ENCODE data around the gene ZNF778.
"Not testable (repeated sequence)": the region's sequence is repeated elsewhere in the genome, so short reads cannot be mapped to it uniquely, and the experiment has no call there.

The ZNF778 gene

GRCh38 chr16:89175280-89176146 lies 42.0 kb upstream of the ZNF778 start:
- H3K36me3 Mint-ChIP-seq (ENCODE audit: insufficient read depth): peaks cover 3% of the 10 kb centered on the region
- no peak for ATAC-seq (replicated peaks)
- no peak overlapping the region for H3K4me3 Mint-ChIP-seq
- no peak for DNase-seq
- H3K27ac Mint-ChIP-seq: no peak overlapping the region
- H3K9me3 Mint-ChIP-seq: no peaks in the 10 kb centered on the region
- H3K27me3 Mint-ChIP-seq: no peaks in the 10 kb centered on the region
- peaks cover 5% of the 10 kb centered on the region in 2 donors for H3K4me1 Mint-ChIP-seq (ENCODE audit: low read depth in 2 of 2)

DNA sequence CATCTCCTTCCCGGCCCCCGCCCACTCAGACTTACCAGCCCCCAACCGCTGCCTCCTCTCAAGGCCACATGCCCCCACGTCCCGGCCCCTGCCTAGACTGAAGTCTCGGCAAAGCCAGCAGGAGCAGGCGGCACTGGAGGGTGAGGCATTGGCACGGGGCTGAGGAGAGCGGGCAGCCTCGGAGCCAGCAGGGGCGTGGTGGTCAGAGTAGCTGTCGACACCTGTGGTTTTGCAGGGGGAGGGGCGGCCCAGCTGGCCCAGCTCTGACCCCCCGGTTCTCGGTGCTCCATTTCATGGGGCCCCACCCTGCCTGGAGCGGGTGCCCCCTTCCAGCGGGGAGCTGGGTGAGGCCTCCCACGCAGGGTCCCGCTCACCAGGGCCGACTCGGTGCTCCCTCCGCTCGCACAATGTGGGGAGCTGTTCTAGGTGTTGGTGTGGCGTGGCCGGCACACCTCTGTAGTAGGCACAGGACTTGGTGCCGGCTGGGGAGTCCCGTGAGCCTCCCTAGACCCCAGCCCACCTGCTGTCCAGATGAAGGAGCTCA lies 41.3 kb upstream of the ZNF778 start:
- Mint-ChIP-seq H3K4me3 (no peak overlapping the region), H3K27ac (no peak overlapping the region), H3K4me1 (ENCODE audit: low read depth in 2 of 2) (no peaks in the 10 kb centered on the region), H3K27me3 (no peaks in the 10 kb centered on the region), H3K9me3 (no peaks in the 10 kb centered on the region), H3K36me3 (ENCODE audit: insufficient read depth) (no peaks in the 10 kb centered on the region)
- DNase-seq (no peak), ATAC-seq (replicated peaks) (no peak)

DNA sequence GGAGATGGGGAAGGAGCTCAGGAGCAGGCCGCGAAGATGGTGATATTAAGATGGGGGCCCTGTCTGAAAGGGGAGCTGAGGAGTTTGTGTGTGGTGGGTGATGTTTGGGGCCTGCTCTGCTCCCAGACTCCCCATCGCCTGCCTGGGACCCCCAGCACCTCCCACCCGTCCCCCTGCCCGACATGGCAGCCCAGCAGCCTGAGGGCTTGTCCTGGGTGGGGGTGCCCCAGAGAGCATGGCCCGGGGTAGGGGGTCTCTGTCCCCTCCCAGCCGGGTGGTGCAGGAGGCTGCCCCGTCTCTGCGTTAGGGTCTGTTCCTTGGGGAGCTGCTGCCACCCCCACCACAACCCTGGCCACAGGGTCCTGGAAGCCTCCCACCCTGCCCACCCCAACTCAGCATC lies 40.8 kb upstream of the ZNF778 start:
- Mint-ChIP-seq H3K9me3 (no peaks in the 10 kb centered on the region), H3K27me3 (no peaks in the 10 kb centered on the region), H3K4me3 (no peak overlapping the region), H3K4me1 (ENCODE audit: low read depth in 2 of 2) (no peaks in the 10 kb centered on the region), H3K36me3 (ENCODE audit: insufficient read depth) (no peaks in the 10 kb centered on the region), H3K27ac (no peak overlapping the region)
- DNase-seq (no peak), ATAC-seq (replicated peaks) (no peak)

DNA sequence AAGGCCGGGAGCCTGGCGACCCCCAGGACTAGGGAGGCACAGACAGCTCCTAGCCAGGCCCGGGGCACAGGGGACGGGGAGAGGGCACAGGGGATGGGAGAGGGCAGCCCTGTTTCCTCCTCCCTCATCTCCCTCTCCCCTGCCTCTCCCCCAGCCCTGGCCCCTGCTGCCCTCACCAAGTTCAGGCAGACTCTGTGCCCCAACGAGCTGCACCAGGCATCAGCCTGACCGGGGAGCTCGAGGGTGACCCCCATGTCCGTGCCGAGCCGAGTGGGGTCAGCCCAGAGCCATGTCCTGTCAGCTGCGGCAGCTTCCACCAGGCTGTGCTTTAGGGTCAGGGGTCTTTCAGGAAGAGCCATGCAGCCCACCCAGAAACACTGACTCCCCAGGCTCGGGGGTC lies 40.0 kb upstream of the ZNF778 start:
- no peak for ATAC-seq (replicated peaks)
- no peak overlapping the region for H3K27ac Mint-ChIP-seq
- DNase-seq: no peak
- no peaks in the 10 kb centered on the region for H3K27me3 Mint-ChIP-seq
- no peaks in the 10 kb centered on the region for H3K9me3 Mint-ChIP-seq
- no peak overlapping the region for H3K4me3 Mint-ChIP-seq
- H3K36me3 Mint-ChIP-seq (ENCODE audit: insufficient read depth): no peaks in the 10 kb centered on the region
- no peaks in the 10 kb centered on the region for H3K4me1 Mint-ChIP-seq (ENCODE audit: low read depth in 2 of 2)

- no peak overlapping the region for H3K27ac Mint-ChIP-seq
- no peaks in the 10 kb centered on the region for H3K36me3 Mint-ChIP-seq (ENCODE audit: insufficient read depth)
- H3K4me3 Mint-ChIP-seq: no peak overlapping the region
- no peaks in the 10 kb centered on the region for H3K9me3 Mint-ChIP-seq
- no peak for DNase-seq
- H3K4me1 Mint-ChIP-seq (ENCODE audit: low read depth in 2 of 2): no peaks in the 10 kb centered on the region
- ATAC-seq (replicated peaks): no peak
- H3K27me3 Mint-ChIP-seq: no peaks in the 10 kb centered on the region
These were observed 38.9 kb upstream of the ZNF778 start for GRCh38 chr16:89178453-89179147.

GRCh38 chr16:89179148-89179484 lies 38.4 kb upstream of the ZNF778 start:
- no peak overlapping the region for H3K27ac Mint-ChIP-seq
- peaks cover 2% of the 10 kb centered on the region for H3K36me3 Mint-ChIP-seq (ENCODE audit: insufficient read depth)
- H3K27me3 Mint-ChIP-seq: no peaks in the 10 kb centered on the region
- H3K4me3 Mint-ChIP-seq: no peak overlapping the region
- no peak for DNase-seq
- no peaks in the 10 kb centered on the region for H3K4me1 Mint-ChIP-seq (ENCODE audit: low read depth in 2 of 2)
- no peaks in the 10 kb centered on the region for H3K9me3 Mint-ChIP-seq
- no peak for ATAC-seq (replicated peaks)

DNA sequence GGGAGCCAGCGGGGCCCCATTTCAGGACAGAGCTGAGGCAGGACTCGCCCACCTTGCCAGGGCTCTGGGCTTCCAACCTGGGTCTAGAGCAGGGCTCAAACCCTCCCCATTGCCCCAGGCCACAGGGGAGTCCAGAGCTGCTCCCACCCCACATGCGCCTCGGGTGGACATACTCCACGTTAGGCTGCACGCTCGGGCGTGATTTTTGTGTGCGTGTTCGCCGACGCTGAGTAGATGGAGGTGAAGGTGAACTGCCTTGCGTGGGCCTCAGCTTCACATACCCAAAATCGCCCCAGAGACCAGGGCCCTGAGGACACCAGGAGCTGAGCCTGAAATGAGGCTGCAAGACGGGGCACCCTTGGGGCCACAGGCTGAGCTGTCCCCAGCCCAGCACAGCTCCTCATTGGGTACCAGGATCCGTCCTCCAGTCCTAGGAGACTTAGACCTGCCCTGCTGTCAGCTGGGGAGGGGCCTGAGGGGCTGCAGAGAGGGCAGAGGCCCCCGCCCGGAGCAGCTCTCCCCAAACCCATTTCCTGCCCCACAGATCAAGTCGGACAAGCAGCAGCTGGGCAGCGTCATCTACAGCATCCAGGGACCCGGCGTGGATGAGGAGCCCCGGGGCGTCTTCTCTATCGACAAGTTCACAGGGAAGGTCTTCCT lies 37.7 kb upstream of the ZNF778 start:
- Mint-ChIP-seq H3K27ac (no peak overlapping the region), H3K27me3 (no peaks in the 10 kb centered on the region), H3K4me3 (no peak overlapping the region), H3K36me3 (ENCODE audit: insufficient read depth) (peaks cover 8% of the 10 kb centered on the region), H3K4me1 (ENCODE audit: low read depth in 2 of 2) (no peaks in the 10 kb centered on the region), H3K9me3 (no peaks in the 10 kb centered on the region)
- ATAC-seq (replicated peaks) (no peak), DNase-seq (no peak)

DNA sequence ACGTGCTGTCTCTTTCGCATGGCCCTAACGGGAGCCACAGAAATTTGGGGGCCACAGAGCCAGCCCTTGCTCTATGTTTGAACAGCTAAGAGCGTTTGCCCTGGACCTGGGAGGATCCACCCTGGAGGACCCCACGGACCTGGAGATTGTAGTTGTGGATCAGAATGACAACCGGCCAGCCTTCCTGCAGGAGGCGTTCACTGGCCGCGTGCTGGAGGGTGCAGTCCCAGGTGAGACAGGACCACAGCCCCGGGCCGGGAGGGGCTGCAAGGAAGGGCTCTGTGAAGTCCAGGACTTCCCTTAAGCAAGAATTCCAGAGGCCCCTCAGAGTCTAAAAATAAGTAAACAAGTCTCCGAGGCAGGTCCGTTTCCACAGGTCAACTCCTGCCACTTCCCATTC lies 34.0 kb upstream of the ZNF778 start:
- DNase-seq (no peak), ATAC-seq (replicated peaks) (no peak)
- H3K9me3 Mint-ChIP-seq: no peaks in the 10 kb centered on the region
- H3K36me3 Mint-ChIP-seq (ENCODE audit: insufficient read depth): peaks cover 35% of the 10 kb centered on the region
- no peaks in the 10 kb centered on the region for H3K27me3 Mint-ChIP-seq
- peaks cover 0 to 4% of the 10 kb centered on the region in 2 donors for H3K4me1 Mint-ChIP-seq (ENCODE audit: low read depth in 2 of 2)
- no peak overlapping the region for H3K27ac Mint-ChIP-seq
- H3K4me3 Mint-ChIP-seq: no peak overlapping the region

GRCh38 chr16:89183975-89184676 lies 33.4 kb upstream of the ZNF778 start:
- Mint-ChIP-seq H3K27me3 (no peaks in the 10 kb centered on the region), H3K4me3 (no peak overlapping the region), H3K9me3 (no peaks in the 10 kb centered on the region), H3K36me3 (ENCODE audit: insufficient read depth) (peaks cover 42% of the 10 kb centered on the region), H3K4me1 (ENCODE audit: low read depth in 2 of 2) (peaks cover 0 to 4% of the 10 kb centered on the region in 2 donors), H3K27ac (peak overlapping the region in 1 of 2 donors; percentile 81)
- ATAC-seq (replicated peaks) (no peak), DNase-seq (no peak)

- Mint-ChIP-seq H3K27me3 (no peaks in the 10 kb centered on the region), H3K9me3 (no peaks in the 10 kb centered on the region), H3K4me1 (ENCODE audit: low read depth in 2 of 2) (peaks cover 0 to 4% of the 10 kb centered on the region in 2 donors), H3K36me3 (ENCODE audit: insufficient read depth) (peaks cover 46% of the 10 kb centered on the region), H3K4me3 (no peak overlapping the region), H3K27ac (peak overlapping the region in 1 of 2 donors; percentile 81)
- DNase-seq (no peak), ATAC-seq (replicated peaks) (no peak)
These were observed 32.9 kb upstream of the ZNF778 start for GRCh38 chr16:89184677-89184932.

DNA sequence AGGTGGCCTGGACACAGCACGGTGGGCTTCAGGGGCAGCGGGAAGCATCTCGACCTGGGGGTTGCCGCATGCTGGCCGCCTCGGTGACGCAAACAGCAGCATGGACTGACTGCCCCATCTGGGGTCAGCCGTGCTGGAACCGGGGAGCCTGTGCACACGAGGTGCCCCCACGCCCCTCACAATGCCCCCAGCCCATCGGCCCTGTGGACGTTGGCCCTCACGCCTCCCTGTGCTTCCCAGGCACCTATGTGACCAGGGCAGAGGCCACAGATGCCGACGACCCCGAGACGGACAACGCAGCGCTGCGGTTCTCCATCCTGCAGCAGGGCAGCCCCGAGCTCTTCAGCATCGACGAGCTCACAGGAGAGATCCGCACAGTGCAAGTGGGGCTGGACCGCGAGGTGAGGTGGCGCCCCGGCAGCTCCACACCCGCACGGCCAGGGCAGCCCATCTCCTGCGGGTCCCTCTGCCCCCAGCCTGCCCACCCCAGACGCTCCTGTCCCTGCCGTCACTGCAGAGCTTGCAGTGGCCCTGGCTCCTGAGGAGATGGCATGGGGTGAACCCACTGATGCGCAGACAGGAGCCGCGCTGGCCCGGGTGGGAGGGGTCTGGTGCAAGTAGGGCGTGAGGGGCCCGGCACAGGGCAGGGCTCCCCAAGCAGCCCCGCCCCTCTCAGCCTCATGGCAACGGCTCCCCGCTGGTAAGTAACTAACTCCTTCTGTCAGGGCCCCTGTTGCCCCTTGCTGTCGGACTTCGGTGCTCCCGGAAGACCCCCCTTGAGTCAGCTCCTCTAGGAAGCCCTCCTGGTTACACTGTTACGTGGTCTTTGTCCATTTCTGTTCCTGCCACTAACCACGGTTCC lies 32.3 kb upstream of the ZNF778 start:
- Mint-ChIP-seq H3K27me3 (no peaks in the 10 kb centered on the region), H3K27ac (peak overlapping the region in 1 of 2 donors; percentile 81)

DNA sequence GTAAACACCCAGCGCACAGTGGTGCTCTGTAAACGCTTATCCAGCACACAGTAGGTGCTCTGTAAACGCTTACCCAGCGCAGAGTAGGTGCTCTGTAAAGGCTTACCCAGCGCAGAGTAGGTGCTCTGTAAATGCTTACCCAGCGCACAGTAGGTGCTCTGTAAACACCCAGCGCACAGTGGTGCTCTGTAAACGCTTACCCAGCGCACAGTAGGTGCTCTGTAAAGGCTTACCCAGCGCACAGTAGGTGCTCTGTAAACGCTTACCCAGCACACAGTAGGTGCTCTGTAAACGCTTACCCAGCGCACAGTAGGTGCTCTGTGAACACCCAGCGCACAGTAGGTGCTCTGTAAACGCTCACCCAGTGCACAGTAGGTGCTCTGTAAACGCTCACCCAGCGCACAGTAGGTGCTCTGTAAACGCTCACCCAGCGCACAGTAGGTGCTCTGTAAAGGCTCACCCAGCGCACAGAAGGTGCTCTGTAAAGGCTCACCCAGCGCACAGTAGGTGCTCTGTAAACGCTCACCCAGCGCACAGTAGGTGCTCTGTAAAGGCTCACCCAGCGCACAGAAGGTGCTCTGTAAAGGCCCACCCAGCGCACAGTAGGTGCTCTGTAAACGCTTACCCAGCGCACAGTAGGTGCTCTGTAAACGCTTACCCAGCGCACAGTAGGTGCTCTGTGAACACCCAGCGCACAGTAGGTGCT lies 31.5 kb upstream of the ZNF778 start:
- not testable (repeated sequence) for H3K4me3 Mint-ChIP-seq; H3K9me3 Mint-ChIP-seq; H3K27me3 Mint-ChIP-seq; ATAC-seq (replicated peaks); H3K4me1 Mint-ChIP-seq (ENCODE audit: low read depth in 2 of 2); DNase-seq
- H3K36me3 Mint-ChIP-seq (ENCODE audit: insufficient read depth): peaks cover 48% of the 10 kb centered on the region
- H3K27ac Mint-ChIP-seq: peak overlapping the region in 1 of 2 donors; percentile 87

More for the DNA sequence above, 32.3 kb upstream of the ZNF778 start:
- ATAC-seq (replicated peaks): peak; percentile 56
- H3K4me3 Mint-ChIP-seq: no peak overlapping the region
- no peaks in the 10 kb centered on the region for H3K9me3 Mint-ChIP-seq
- peaks cover 48% of the 10 kb centered on the region for H3K36me3 Mint-ChIP-seq (ENCODE audit: insufficient read depth)
- H3K4me1 Mint-ChIP-seq (ENCODE audit: low read depth in 2 of 2): peaks cover 0 to 4% of the 10 kb centered on the region in 2 donors
- DNase-seq: peak; percentile 44 to 55 (median 47)
